ENCODE results near the gene APCDD1L.

GRCh38 chr20:58496429-58496769 is 18.8 kb downstream of the APCDD1L start:
- no peak for TF ChIP-seq POLR2A (IDR thresholded peaks at IDR 0.05)
- TF ChIP-seq CTCF (IDR thresholded peaks at IDR 0.05): no peak

Data from Peyer's patch (tissue), 4 donors.